RWPE1 (cell line): ENCODE results near the gene ITM2B.

Experiments
- CTCF ChIA-PET: fragments of 350-600 bp; sonication (Branson Sonifier 250); formaldehyde crosslinking; extraction: SDS; loops from one replicate; lab custom pipeline; 2021; lab: Yijun Ruan, JAX
- POLR2A ChIA-PET: fragments of 400-600 bp; formaldehyde crosslinking; extraction: SDS; loops from one replicate; lab custom pipeline; 2020; ENCODE audit warnings: antibody characterized with exemption; ENCODE audit not compliant: low non-redundant PET; lab: Yijun Ruan, JAX
- DNase-seq: peaks from one replicate; pipeline ENCODE4 v3.0.0; 2012; ENCODE audit warnings: low spot score
- H3K27ac ChIP-seq: fragments of 450-650 bp; 2 replicates; pipeline ENCODE4 v1.5.1; 2017
- CTCF ChIP-seq: fragments of 450-650 bp; conservative IDR thresholded peaks from 2 replicates; pipeline ENCODE4 v1.5.1; 2017; ENCODE audit warnings: low read depth, mild to moderate bottlenecking

Gene ITM2B

GRCh38 chr13:48273346-48273745 is 40.3 kb downstream of the ITM2B start:
- ChIA-PET CTCF (interaction anchor here (0.9 kb wide), 1 partner anchor 31 kb away, joined by 3 read pairs; no protein-coding TSS in a partner anchor), POLR2A (no interaction called here)
- DNase-seq = no peak
- H3K27ac ChIP-seq = no peak overlapping the region
- no peak for TF ChIP-seq CTCF

GRCh38 chr13:48275507-48275906 is 42.5 kb downstream of the ITM2B start:
- POLR2A ChIA-PET = no interaction called here
- CTCF ChIA-PET = interaction anchor here (0.7 kb wide), 1 partner anchor 11 kb away, joined by 3 read pairs; no protein-coding TSS in a partner anchor
- no peak for DNase-seq
- no peak overlapping the region for H3K27ac ChIP-seq
- TF ChIP-seq CTCF = no peak

GRCh38 chr13:48278806-48279205 is 45.8 kb downstream of the ITM2B start:
- no peak for TF ChIP-seq CTCF
- CTCF ChIA-PET = no interaction called here
- POLR2A ChIA-PET = no interaction called here
- H3K27ac ChIP-seq = no peak overlapping the region
- DNase-seq = no peak

GRCh38 chr13:48281556-48281955 is 48.5 kb downstream of the ITM2B start:
- DNase-seq = no peak
- ChIA-PET CTCF (interaction anchor here (0.7 to 0.8 kb wide), 3 partner anchors 35 to 275 kb away, joined by 3 read pairs; partner anchors contain the start of gene MED4), POLR2A (interaction anchor here (0.6 kb wide), 1 partner anchor 29 kb away, joined by 3 read pairs; no protein-coding TSS in a partner anchor)
- H3K27ac ChIP-seq = no peak overlapping the region
- no peak for TF ChIP-seq CTCF

GRCh38 chr13:48291730-48292129 is 58.7 kb downstream of the ITM2B start:
- ChIA-PET CTCF (interaction anchor here (0.5 kb wide), 1 partner anchor 197 kb away, joined by 3 read pairs; the partner anchor contains the start of gene MED4), POLR2A (no interaction called here)
- no peak for DNase-seq
- no peak for TF ChIP-seq CTCF
- H3K27ac ChIP-seq = no peak overlapping the region

GRCh38 chr13:48292650-48293049 is 59.6 kb downstream of the ITM2B start:
- ChIA-PET POLR2A (no interaction called here), CTCF (no interaction called here)
- DNase-seq = no peak
- TF ChIP-seq CTCF = no peak
- H3K27ac ChIP-seq = no peak overlapping the region
